ENCODE data around the gene OSBPL8. TPM values are rescaled to one million over a fixed set of nuclear protein-coding genes. Genes with fewer than 3 reads are reported as not detected.

The OSBPL8 gene
- total and polyA plus RNA-seq, 9 of the 15 experiments (the other 6 are each of a cell fraction or from before 2014, with no cell fraction given) = 17.4 to 82.7 (median 42.8) TPM

- no TSS peak for BruUV-seq (replicated peaks)
- 39% methylated on average over 3 of the region's 3 CpGs for WGBS (ENCODE audit: insufficient coverage, low coverage, missing lambda C conversion rate)
- no peak overlapping the region for H3K4me3 ChIP-seq
- H3K79me2 ChIP-seq (ENCODE audit: control insufficient read depth, insufficient read depth, low read length) = no peaks in the 10 kb centered on the region
- no peak for ATAC-seq
- intact Hi-C loops (cut with micrococcal nuclease) = loop anchor here (2.0 to 5.0 kb wide), 3 partner anchors 115 to 545 kb away; no protein-coding TSS in a partner anchor
- H2AFZ ChIP-seq (ENCODE audit: low read depth, low read length) = no peak overlapping the region
- no peaks in the 10 kb centered on the region for H3K36me3 ChIP-seq (ENCODE audit: control insufficient read depth, insufficient read depth, low read length)
- FAIRE-seq = no peak
- ChIA-PET CTCF (ENCODE audit: low intra/inter-chr PET ratio) (no interaction called here), POLR2A (interaction anchor here (1.0 to 1.3 kb wide), 2 partner anchors 10 to 37 kb away, joined by 3 to 4 read pairs; no protein-coding TSS in a partner anchor)
- in situ Hi-C loops (cut with MboI) = no loop called here
- H3K9me3 ChIP-seq (replicated peaks; ENCODE audit: control insufficient read depth, insufficient read depth, low read depth, low read length) = no peaks in the 10 kb centered on the region
- H3K4me2 ChIP-seq (ENCODE audit: insufficient read depth, low read length) = no peak overlapping the region
- no peaks in the 10 kb centered on the region for H4K20me1 ChIP-seq (replicated peaks; ENCODE audit: control insufficient read depth, insufficient read depth, low read length)
- no peak overlapping the region for H3K9ac ChIP-seq (ENCODE audit: insufficient read depth in 1 of 2, low read depth in 2 of 2, low read length in 2 of 2)
- TF ChIP-seq ZNF146 (CRISPR knock-in tag; IDR thresholded peaks at IDR 0.05; ENCODE audit: unreplicated experiment) (peak; percentile 56), ZNF23 (CRISPR knock-in tag; IDR thresholded peaks at IDR 0.05) (no peak), POU5F1 (IDR thresholded peaks at IDR 0.05; ENCODE audit: borderline replicate concordance, low read depth, low read length, partially characterized antibody) (no peak)
- no peaks in the 10 kb centered on the region for H3K27me3 ChIP-seq (ENCODE audit: control insufficient read depth in 2 of 2, insufficient read depth in 2 of 2, low read length in 2 of 2)
- no peaks in the 10 kb centered on the region; a peak in 1 of 5 replicates for H3K4me1 ChIP-seq (replicated peaks in 1 of 2; ENCODE audit: control insufficient read depth in 2 of 2, insufficient read depth in 2 of 2, low read length in 2 of 2)
- no peak overlapping the region for H3K27ac ChIP-seq (ENCODE audit: extremely low read depth, low read depth, low read length)
- no peaks in the 10 kb centered on the region for H3K9me1 ChIP-seq (ENCODE audit: control insufficient read depth, insufficient read depth, low read length)
- DNase-seq (ENCODE audit: extremely low read depth in 1 of 4, low spot score in 3 of 4) = no peak
These were observed 28.0 kb upstream of the OSBPL8 start for GRCh38 chr12:76587428-76588178.
